Stimulated activated CD8-positive, alpha-beta memory T cell treated with anti-CD3 and anti-CD28 coated beads, Interleukin-4, amount 100 ng/mL, for 1 hour (primary cell): ENCODE data around the gene UPB1.

ENCODE experiments used
- DNase-seq, 2 donors: peaks; one replicate each; pipeline ENCODE4 v3.0.0-alpha.2; 2020; ENCODE audit warnings: low read depth in 2 of 2, low spot score in 1 of 2

The UPB1 gene

DNA sequence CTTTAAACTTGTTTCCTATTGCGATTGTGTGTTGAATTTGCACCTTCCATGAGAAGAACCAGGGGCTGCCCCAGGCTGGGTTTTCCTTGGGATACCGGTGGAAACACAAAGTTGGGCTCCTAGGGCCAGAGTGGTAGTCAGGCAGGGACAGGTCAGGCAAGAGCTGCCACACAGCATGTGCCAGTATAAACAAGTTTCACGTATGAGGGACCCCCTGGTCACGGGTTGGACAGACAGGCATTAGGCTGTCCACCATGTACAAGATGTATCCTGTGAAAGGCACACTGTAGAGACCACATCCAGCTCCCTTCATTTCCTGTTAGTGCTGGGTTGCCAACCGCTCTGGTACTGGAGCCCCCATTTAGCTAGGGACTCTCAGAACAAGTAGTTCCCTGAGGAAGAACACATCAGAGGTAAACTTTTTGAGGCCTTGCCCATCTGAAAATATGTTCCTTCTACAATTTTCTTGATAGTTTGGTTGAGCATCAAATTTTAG, 8.8 kb downstream of the UPB1 start:
- no peak for DNase-seq

DNA sequence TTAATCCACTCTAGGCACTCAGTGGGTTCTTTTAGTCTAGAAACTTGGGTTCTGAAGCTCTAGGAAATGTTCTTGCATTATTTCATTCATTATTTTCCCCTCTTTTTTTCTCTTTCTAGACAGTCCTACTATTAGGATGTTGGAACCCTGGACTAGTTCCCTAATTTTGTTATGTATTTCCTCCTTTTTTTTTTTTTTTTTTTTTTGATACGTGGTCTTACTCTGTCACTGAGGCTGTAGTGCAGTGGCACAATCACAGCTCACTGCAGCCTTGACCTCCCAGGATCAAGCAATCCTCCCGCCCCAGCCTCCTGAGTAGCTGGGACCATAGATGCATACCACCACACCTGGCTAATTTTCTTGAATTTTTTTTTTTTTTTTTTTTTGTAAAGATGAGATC, 9.4 kb downstream of the UPB1 start:
- no peak for DNase-seq

DNA sequence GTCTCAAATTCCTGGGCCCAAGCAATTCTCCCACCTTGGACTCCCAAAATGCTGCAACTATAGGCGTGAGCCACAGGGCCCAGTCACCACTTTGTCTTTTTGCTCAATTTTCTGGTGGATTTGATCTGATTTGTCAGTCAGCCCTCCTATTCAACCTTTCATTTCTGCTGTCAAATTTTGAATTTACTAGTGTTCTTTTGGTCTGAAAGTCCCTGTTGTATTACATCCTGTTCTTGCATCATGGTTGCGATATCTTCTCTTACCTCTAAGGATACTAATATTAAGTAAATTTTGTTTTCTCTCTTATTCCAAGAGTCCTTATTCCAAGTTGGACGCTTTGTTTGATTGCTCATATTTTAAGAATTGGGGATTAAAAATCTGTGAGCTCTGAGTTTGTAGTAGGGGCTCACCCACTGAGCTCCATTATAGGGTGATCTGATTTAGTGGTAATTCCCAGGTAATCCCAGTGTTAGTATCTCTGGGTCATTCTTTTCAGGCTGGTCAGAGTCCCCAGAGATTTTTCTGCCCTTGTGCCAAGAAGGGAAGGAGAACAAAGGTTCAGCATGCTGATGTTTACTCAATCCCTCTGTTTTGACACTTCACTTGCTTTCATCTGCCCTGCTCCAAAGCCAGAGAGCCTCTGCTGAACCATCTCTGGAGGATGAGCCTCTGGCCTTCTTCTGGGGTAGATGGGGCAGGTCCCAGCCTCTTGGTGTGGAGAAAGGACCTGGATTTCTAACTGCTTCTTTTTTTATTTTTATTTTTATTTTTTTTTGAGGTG, 10.0 kb downstream of the UPB1 start:
- no peak for DNase-seq

DNA sequence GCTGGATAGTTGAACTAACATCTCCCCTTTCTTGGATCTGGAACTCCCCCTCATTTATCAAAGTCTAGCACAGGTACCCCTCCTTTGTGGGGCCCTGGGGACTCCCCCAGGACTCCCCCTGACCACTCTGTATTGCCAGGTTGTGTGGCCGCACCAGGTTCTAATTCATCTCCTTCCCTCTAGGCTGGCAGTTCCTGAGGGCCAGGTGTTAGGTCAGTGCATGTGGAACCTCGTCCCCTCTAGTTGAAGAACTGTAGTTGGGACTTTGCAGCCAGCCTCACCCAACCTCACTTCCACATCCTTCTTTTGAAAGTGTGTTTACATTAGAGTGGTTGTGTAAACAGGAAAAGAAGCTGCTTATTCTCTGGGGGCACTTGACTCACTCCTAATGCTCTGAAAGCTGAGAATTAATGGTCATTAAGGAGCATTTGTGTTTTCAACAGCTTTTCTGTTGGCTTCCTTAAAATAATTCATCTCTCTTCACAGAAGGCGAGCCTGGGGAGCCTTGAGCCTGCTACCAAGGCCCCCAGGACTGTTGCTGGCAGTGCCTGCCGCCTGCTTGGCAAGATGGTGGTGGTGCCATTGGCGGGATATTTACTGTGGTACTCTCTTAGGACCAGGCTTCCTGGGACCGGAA, 11.8 kb downstream of the UPB1 start:
- no peak for DNase-seq

DNA sequence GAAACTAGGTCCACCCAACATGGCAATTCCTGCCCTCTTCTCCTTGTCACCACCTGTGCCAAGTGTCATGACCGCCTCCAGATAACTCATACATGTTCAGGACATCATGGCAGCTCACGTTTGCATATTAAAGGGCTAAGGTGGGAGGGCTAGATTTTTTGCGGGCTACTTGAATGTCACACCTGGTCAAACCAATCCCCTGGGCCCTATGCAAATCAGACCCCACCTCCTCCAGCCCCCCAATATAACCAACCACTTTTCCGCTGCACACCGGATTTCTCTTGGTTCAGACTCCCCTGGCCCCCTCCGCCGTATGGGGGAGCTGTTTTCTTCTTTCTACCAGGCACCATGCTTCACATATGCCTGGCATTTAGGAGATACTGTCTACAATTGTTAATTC, 12.6 kb downstream of the UPB1 start:
- no peak for DNase-seq

DNA sequence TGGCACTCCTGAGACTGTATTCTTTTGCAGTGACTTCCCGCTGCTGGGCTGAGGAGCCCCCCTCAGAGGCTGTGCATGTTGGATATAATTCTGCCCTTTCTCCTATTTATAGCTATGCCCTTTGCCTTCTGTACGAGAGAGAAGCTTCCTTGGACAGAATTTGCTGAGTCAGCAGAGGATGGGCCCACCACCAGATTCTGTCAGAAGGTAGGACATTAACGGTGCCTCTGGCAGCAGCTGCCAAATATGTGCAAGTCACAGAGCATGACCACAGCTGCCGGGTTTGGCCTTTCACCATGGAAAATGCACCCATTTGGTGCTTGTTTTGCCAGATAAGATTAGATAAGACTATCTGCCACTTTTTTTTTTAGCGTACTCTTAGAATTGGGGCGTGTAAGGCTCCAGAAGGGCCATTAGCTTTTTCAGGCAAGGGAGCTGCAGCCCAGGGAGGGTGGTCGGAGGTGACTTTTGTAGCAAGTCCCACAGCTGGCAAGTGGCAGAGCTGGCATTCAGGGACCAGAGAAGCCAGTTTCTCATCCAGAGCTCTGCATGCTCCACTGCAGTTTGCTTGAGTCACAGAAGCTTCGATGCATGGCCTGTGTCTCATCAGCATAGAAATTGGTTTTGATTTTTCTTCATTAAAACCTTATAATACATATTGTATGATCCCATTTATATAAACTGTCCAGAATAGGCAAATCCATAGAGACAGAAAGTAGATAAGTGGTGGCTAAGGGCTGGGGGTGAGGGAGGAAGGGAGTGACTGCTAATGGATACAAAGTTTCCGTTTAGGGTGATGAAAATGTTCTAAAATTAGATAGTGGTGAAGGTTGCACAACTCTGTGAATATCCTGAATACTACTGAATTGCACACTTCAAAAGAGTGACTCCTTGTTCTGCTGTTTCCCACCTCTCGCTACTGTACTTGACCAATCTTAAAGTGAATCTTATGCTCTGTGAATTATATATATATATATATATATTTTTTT, 15.8 kb downstream of the UPB1 start:
- DNase-seq: no peak

- no peak for DNase-seq
Measured at GRCh38 chr22:24512043-24512442, 16.9 kb downstream of the UPB1 start.

DNA sequence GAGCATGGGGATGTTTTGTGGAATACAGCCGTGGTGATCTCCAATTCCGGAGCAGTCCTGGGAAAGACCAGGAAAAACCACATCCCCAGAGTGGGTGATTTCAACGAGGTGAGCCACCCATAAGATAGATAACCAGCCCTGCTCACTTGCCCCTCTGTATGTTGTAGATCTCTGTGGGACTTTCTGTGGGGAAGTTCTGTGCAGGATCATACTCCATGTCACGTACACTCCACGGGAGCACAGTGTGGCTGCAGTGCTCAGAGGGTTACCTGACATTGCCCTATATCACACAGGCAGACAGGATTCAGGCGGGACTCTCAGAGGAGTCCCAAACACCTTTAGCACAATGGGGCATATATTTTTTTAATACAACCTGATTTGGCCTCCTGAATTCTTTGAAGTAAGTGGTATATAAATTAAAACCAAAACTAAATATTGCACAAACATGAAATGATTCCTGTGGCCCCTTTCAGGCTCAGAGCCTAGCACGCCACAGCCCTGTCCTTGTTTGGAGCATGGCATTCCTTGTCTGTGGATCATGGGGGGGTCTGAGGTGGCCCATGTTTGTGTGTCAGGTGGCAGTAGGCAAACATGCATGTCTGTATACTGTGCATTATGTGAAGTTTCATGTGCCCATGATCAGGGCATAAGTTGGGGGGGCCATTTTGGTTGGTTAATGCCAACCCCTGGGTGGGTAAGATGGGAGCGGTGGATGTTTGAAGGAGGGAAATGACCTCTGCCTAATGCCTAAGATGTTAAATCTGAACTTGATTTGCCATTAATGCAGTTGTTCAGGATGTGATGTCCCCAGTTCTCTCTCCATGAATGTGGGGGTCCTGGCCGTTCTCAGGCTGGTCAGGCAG, 18.5 kb downstream of the UPB1 start:
- DNase-seq: no peak

DNA sequence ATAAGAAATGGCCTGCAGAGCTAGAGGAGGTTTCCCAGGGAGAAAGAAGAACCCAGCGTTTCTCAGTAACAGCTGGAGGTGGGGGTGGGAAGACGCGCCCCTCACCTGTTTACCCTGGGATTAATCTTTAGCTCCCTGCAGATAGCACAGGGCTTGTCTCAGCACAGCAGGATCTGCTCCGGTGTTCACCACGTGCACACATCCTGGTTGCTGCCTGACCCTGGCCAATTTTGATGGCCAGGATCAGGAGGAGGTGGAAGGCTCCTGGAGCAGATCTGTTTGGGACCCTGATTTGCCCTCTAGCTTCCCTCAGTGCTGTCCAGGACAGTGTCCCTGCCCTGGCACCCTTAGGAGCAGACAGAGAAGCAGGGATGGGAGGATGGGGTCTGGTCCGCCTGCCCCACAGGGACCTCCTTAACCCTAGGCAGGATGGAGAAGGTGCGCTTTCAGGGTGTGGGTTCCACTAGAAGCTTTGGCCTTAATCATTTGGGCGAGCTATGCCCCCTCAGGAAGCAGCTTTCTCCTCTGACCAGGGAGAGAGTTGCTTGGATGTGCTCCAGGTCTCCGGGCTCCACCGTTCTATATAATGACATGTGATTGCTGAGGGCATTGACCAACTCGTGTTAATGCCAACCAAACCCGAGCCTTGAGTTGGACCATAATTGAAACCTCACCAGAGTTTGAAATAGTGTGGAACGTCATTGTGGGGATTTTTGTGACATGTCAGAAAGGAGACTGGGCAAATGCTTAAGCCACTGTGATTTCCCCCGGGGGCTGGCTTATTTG, 19.3 kb downstream of the UPB1 start:
- no peak for DNase-seq

- DNase-seq: no peak
Measured at GRCh38 chr22:24515027-24515338, 19.9 kb downstream of the UPB1 start.

GRCh38 chr22:24516301-24516737, 21.2 kb downstream of the UPB1 start:
- no peak for DNase-seq

DNA sequence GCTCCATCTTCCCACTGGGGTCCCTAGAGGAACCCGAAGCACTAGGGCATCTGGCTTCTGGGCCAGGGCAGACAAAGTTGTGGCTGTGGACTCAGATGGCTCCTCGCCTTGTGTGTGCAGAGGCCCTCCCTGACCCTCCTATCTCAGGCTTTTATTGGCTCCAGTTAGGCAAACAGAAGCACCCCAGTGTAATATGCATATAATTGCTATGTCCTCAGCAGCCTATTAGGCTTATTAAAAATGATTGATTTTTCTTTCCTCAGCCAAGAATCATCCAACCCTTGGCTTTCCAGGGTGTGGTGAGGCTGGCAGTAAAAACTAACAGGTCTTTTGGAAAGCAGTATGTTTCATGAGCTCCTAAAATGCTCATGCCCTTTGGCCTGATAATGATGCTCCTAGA, 22.3 kb downstream of the UPB1 start:
- DNase-seq: no peak

- no peak for DNase-seq
Measured at GRCh38 chr22:24518228-24518627, 23.1 kb downstream of the UPB1 start.

GRCh38 chr22:24518771-24519485, 23.8 kb downstream of the UPB1 start:
- no peak for DNase-seq

DNA sequence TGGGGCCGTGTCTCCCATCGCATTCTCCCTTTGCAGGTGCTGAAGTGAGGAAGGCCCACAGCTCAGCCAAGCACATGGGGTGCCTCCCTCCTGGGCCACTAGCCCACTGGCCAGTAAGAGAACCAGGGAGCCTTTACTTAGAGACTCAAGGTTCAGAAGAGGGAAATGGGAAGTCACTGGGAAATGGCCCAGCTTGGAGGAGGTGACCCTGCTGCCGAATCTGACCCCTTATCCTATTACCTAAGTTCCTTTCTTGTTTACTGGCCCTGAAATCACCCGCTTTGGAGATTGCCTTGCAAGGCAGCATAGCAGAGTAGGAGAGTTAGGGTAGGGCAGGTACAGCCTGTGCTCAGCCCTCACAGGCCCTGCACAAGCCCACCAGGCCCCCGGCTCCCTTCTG, 24.4 kb downstream of the UPB1 start:
- DNase-seq: no peak

GRCh38 chr22:24521791-24522245, 26.7 kb downstream of the UPB1 start:
- DNase-seq: no peak

GRCh38 chr22:24523873-24524272, 28.7 kb downstream of the UPB1 start:
- no peak for DNase-seq

DNA sequence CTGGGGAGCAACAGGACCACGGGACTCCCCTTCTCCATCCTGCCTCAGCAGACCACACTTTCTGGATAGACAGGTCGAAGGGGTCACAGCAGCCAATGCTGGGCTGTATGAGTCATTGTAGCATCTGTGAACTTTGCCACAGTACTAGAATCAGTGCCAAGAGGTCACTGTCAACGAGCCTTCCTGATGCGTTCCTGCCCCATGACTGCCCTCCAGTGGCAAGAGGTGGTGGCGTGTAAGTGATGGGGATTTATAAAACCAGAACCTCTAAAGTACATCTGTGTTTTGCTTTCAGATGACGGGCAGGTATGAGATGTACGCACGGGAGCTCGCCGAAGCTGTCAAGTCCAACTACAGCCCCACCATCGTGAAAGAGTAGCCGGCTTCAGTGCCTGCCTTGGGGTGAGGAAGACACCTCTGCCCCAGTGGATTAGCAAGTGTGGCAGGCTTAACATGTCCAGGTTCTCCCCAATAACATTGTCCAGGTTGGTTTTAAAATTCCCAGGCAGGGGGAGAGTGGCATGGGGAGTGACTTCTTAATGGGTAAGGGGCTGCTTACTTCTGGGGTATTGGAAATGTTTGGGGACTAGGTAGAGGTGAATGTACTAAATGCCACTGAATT, 30.4 kb downstream of the UPB1 start:
- peak; percentile 46 to 62 for DNase-seq

DNA sequence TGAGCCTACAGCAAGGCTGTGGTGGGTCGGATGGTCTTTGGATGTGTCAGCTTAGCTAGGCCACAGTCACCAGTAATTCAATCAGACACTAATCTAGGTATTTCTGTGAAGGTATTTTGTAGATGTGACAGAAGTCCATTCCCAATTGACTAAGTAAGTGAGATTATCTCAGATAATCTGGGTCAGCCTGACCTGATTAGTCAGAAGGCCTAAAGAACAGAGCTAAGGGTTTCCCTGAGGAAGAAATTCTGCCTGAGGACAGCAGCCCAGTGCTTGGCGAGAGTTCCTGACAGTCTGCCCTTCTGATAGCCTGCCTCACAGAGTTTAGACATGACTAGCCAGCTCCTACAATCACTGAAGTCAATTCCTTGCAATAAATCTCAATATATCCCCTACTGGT, 31.1 kb downstream of the UPB1 start:
- DNase-seq: no peak
